Esophagus muscularis mucosa (tissue), 4 donors: ENCODE measurements around the gene CALHM2. TPM values are rescaled to one million over a fixed set of nuclear protein-coding genes. Genes with fewer than 3 reads are reported as not detected.
"Not testable (repeated sequence)": the region's sequence is repeated elsewhere in the genome, so short reads cannot be mapped to it uniquely, and the experiment has no call there.

Experiments used
- DNase-seq: peaks from one replicate; pipeline ENCODE4 v3.0.0-alpha.2; 2017; ENCODE audit errors: extremely low spot score
- H3K27ac ChIP-seq, 4 donors: fragments of 200-600 bp; sonication (generic); replicated peaks in 1 of 4; 1 replicate in 3 of 4; 2 replicates in 1 of 4; pipeline ENCODE4 v1.5.1; 2016 to 2019; ENCODE audit warnings: mild to moderate bottlenecking in 1 of 4
- H3K27me3 ChIP-seq, 4 donors: fragments of 200-600 bp; sonication (generic); one replicate each; pipeline versions ENCODE4 v1.5.1 to v1.6.0; 2016 to 2019
- H3K36me3 ChIP-seq, 4 donors: fragments of 200-600 bp; sonication (generic); one replicate each; pipeline ENCODE4 v1.5.1; 2016 to 2019
- H3K4me1 ChIP-seq, 4 donors: fragments of 200-600 bp; sonication (generic); one replicate each; pipeline ENCODE4 v1.5.1; 2016 to 2019
- H3K4me3 ChIP-seq, 4 donors: fragments of 200-600 bp; sonication (generic); 1 replicate in 2 of 4; 2 replicates in 2 of 4; pipeline ENCODE4 v1.5.1; 2016 to 2019; ENCODE audit warnings: mild to moderate bottlenecking in 4 of 4, moderate library complexity in 1 of 4
- H3K9me3 ChIP-seq, 4 donors: fragments of 200-600 bp; sonication (generic); 1 replicate in 3 of 4; 2 replicates in 1 of 4; pipeline ENCODE4 v1.5.1; 2016 to 2019
- EP300 ChIP-seq: sonication (generic); formaldehyde crosslinking; IDR thresholded peaks from one replicate; pipeline ENCODE4 v1.6.1; 2017; ENCODE audit warnings: antibody characterized with exemption
- POLR2A ChIP-seq: fragments of 450-650 bp; IDR thresholded peaks from one replicate; pipeline ENCODE4 v1.6.1; 2017; ENCODE audit warnings: antibody characterized with exemption, moderate library complexity, mild to moderate bottlenecking, low read depth
- POLR2AphosphoS5 ChIP-seq, 2 donors: sonication (generic); formaldehyde crosslinking; IDR thresholded peaks; one replicate each; pipeline ENCODE4 v1.6.1; 2017; ENCODE audit warnings: antibody characterized with exemption in 2 of 2
- WGBS: methylation state at CpG from one replicate; pipeline ENCODE4 v1.1.5; 2018; 5-methylcytosine and 5-hydroxymethylcytosine counted together
- intact Hi-C: fragments of 100-400 bp; cut with DNase I; formaldehyde crosslinking; loops from one replicate; pipeline ENCODE4 v1.15.1; 2023
- total RNA-seq, 4 donors: library from RNA; depleted of rRNA; stranded (reverse); fragments of >200 nt; gene quantifications; one replicate each; pipeline versions ENCODE4 v1.1.0 to v1.2.1, GENCODE V29; 2016
- TF ChIP-seq, protein P1 (sequence below), 3 experiments: fragments of 200-600 bp in 2 of 3; fragments of 450-650 bp in 1 of 3; sonication (generic) in 2 of 3; IDR thresholded peaks; one replicate each; pipeline ENCODE4 v1.5.1; 2017 to 2019; ENCODE audit warnings: antibody characterized with exemption in 3 of 3, mild to moderate bottlenecking in 2 of 3, moderate library complexity in 1 of 3

Gene CALHM2
- total RNA-seq, 4 donors from 2014 or later = 44.4 to 69.9 (median 62.8) TPM

DNA sequence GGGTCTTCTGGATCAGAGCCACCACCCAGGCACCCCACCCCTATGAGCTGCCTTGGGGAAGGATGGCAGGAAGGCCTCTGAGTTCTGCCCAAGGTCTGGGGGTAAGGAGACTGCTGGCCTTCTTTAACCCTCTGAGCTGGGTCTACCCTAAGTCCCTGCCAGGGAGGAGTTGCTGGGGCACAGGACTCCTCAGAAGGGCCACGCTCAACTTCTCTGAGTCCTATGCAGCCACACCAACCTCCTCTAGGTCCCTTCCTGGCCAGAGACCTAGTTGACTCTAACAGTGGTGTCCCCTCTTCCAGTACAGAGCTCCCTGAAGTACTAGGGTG, 38.8 kb upstream of the CALHM2 start:
- TF ChIP-seq, protein P1, sequence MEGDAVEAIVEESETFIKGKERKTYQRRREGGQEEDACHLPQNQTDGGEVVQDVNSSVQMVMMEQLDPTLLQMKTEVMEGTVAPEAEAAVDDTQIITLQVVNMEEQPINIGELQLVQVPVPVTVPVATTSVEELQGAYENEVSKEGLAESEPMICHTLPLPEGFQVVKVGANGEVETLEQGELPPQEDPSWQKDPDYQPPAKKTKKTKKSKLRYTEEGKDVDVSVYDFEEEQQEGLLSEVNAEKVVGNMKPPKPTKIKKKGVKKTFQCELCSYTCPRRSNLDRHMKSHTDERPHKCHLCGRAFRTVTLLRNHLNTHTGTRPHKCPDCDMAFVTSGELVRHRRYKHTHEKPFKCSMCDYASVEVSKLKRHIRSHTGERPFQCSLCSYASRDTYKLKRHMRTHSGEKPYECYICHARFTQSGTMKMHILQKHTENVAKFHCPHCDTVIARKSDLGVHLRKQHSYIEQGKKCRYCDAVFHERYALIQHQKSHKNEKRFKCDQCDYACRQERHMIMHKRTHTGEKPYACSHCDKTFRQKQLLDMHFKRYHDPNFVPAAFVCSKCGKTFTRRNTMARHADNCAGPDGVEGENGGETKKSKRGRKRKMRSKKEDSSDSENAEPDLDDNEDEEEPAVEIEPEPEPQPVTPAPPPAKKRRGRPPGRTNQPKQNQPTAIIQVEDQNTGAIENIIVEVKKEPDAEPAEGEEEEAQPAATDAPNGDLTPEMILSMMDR (IDR thresholded peaks at IDR 0.05) = no peak
- no peak for TF ChIP-seq POLR2A
- no peak for TF ChIP-seq POLR2AphosphoS5 (IDR thresholded peaks at IDR 0.05)
- TF ChIP-seq EP300 = no peak
- intact Hi-C loops = no loop called here
- Histone ChIP-seq H3K27ac (no peak overlapping the region), H3K36me3 (no peaks in the 10 kb centered on the region), H3K9me3 (no peaks in the 10 kb centered on the region), H3K4me3 (no peak overlapping the region), H3K27me3 (peaks cover 0 to 34% (median 12%) of the 10 kb centered on the region in 4 donors), H3K4me1 (peaks cover 19 to 33% (median 25%) of the 10 kb centered on the region in 4 donors)
- WGBS = 89% methylated on average over 1 of the region's 1 CpG
- no peak for DNase-seq

DNA sequence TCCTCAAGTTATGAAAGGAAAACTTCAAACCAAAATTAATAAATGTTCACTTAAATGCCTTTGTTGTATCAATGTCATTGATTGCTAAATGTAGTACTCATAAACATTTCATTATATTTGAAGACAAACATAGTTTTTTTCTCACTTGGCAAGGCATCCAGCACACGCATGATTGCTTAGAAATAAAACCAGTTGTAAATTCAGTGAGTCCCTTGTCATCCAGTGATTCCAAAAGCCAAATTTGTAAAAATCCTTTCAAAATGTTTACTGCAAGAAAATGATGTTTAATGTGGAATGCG, 35.2 kb upstream of the CALHM2 start:
- H3K36me3 ChIP-seq = no peaks in the 10 kb centered on the region
- peaks cover 6 to 19% (median 12%) of the 10 kb centered on the region in 4 donors for H3K4me1 ChIP-seq
- no peak for TF ChIP-seq EP300
- TF ChIP-seq POLR2AphosphoS5 (IDR thresholded peaks at IDR 0.05) = no peak
- TF ChIP-seq, protein P1 (IDR thresholded peaks at IDR 0.05) = no peak
- no peak for TF ChIP-seq POLR2A
- WGBS = 82% methylated on average over 2 of the region's 2 CpGs
- DNase-seq = no peak
- H3K4me3 ChIP-seq = no peak overlapping the region
- no peaks in the 10 kb centered on the region for H3K9me3 ChIP-seq
- H3K27me3 ChIP-seq = no peaks in the 10 kb centered on the region
- intact Hi-C loops = no loop called here
- H3K27ac ChIP-seq = no peak overlapping the region

GRCh38 chr10:103486635-103487409, 34.7 kb upstream of the CALHM2 start:
- H3K4me3 ChIP-seq, DNase-seq, H3K9me3 ChIP-seq, H3K36me3 ChIP-seq, H3K27ac ChIP-seq, intact Hi-C loops, H3K27me3 ChIP-seq: not testable (repeated sequence)
- H3K4me1 ChIP-seq = peaks cover under 1 to 14% (median 10%) of the 10 kb centered on the region in 4 donors
- 86% methylated on average over 8 of the region's 8 CpGs for whole genome bisulfite sequencing

DNA sequence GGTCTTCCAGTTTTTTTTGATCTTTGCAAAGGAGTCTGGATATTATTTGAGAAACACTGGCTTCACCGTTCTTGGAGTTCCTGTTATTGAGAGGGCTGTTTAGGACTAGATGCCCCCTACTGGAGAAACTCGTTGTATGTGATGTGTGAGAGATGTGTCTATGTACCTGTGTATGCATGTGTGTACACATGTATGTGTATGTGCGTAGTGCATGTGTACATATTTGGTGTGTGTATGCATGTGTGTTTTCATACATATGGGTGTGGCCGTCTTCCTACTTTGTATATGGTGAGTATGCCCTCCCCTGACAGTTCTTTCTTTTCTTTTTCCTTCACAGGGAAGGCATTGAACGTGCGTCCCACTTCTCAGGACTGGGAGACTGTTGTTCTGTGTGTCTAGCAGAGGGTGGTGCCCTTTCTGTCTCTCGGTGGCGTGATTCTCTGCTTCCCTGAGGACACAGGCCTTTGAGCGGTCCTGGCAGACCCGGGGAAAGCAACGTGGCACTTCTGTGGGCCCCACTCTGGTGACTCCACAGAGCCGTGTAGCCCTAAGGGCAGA, 29.9 kb upstream of the CALHM2 start:
- intact Hi-C loops = no loop called here
- Histone ChIP-seq H3K9me3 (no peaks in the 10 kb centered on the region), H3K27ac (no peak overlapping the region), H3K4me1 (peaks cover 0 to 18% (median 14%) of the 10 kb centered on the region in 4 donors), H3K4me3 (no peak overlapping the region), H3K36me3 (no peaks in the 10 kb centered on the region), H3K27me3 (no peaks in the 10 kb centered on the region)
- no peak for DNase-seq
- TF ChIP-seq, protein P1 (IDR thresholded peaks at IDR 0.05) = peak; percentile 47 to 63 (median 52)
- no peak for TF ChIP-seq POLR2AphosphoS5 (IDR thresholded peaks at IDR 0.05)
- WGBS = 54% methylated on average over 12 of the region's 12 CpGs

DNA sequence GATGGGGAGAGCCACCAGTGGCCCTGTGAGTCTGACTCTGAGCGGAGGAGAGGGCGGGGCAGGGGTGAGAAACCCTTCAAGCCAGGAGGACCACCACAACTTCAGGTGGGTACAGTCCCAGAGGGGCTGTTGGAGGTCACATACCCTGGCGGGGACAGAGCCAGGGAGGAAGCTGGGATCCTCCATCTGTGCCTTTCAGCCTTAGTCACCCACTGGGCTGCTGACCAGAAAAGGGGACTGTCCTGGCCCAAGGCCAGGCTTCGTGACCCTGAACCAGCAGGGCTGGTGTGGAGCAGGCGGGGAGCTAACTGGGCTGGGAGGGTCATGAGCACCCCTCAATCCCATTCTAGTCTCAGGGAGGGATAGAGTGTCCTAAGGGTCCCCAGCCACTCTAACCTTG, 28.4 kb upstream of the CALHM2 start:
- intact Hi-C loops = no loop called here
- Histone ChIP-seq H3K4me3 (no peak overlapping the region), H3K4me1 (peaks cover 0 to 10% (median 6%) of the 10 kb centered on the region in 4 donors), H3K27ac (no peak overlapping the region), H3K36me3 (no peaks in the 10 kb centered on the region), H3K9me3 (no peaks in the 10 kb centered on the region), H3K27me3 (peaks cover 0 to 6% (median 0%) of the 10 kb centered on the region in 4 donors)
- WGBS = 73% methylated on average over 5 of the region's 5 CpGs
- TF ChIP-seq POLR2AphosphoS5 (IDR thresholded peaks at IDR 0.05) (no peak), POLR2A (no peak), EP300 (no peak)
- TF ChIP-seq, protein P1 (IDR thresholded peaks at IDR 0.05) = no peak
- DNase-seq = no peak
